Measurements from ENCODE around the gene AMBRA1. TPM values are rescaled to one million over a fixed set of nuclear protein-coding genes. Genes with fewer than 3 reads are reported as not detected.

The AMBRA1 gene
- total and polyA plus RNA-seq, 2 of the 8 experiments (the other 6 are each of a cell fraction or from before 2014, with no cell fraction given) = 14.2 to 37.4 TPM

DNA sequence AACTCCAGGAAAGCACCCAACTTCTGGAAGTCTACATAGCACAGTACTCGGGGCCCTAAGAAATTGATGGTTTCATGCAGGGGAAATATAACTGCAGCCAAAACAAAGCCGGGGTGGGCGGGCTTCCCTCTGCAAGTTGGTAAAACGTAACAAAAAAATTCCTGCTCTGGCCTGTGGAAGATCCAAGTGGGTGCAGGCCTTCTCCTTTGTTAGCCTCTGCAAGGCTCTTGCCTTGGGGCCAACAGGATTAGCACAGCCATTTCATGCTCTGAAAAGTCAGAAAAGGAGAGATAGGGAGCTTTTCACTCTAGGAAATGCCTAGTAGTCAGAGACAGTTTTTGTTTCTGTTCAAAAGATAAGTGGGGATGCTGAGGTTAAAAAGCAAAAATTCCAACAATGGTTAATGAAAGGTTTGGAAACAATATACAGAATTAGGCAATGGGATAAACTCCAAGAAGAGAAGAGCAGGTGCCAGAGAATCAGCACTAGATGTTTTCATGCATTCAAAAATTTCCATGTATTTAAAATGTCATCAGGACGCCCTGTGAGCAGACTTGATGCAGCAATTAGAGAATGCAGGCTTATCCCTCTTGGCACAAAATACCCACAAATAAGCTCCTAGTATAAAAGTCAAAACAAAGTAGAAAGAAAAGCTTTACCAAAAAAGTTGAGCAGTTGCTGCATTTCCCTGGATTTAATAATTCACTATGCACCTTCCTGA is 130.0 kb downstream of the AMBRA1 start:
- no peak overlapping the region for H4K8ac ChIP-seq (ENCODE audit: extremely low read depth, insufficient read depth, low read length)
- H2AK5ac ChIP-seq (ENCODE audit: low read depth, low read length) = no peak overlapping the region
- FAIRE-seq = no peak
- H3K23me2 ChIP-seq (ENCODE audit: low read depth, low read length) = no peaks in the 10 kb centered on the region
- H4K5ac ChIP-seq (ENCODE audit: insufficient read length, low read depth, low read length) = no peak overlapping the region
- no peak overlapping the region for H2BK5ac ChIP-seq (ENCODE audit: low read depth, low read length)
- H3K27me3 ChIP-seq (replicated peaks in 1 of 4; ENCODE audit: control insufficient read depth in 3 of 4, extremely low read depth in 1 of 4, insufficient read depth in 3 of 4, low read length in 3 of 4) = no peaks in the 10 kb centered on the region
- ChIA-PET POLR2A (ENCODE audit: partially characterized antibody) (no interaction called here), CTCF (ENCODE audit: partially characterized antibody) (interaction anchor here (0.7 to 1.5 kb wide), 3 partner anchors 13 to 65 kb away, joined by 3 to 4 read pairs (median 3); no protein-coding TSS in a partner anchor)
- H3K23ac ChIP-seq (ENCODE audit: insufficient read length) = no peak overlapping the region
- H2BK20ac ChIP-seq (ENCODE audit: low read length) = no peak overlapping the region
- H3K14ac ChIP-seq (ENCODE audit: insufficient read length) = no peak overlapping the region
- no peaks in the 10 kb centered on the region for H3K79me2 ChIP-seq (ENCODE audit: control insufficient read depth in 1 of 2, insufficient read depth in 2 of 2, low read length in 2 of 2)
- no peaks in the 10 kb centered on the region for H3K9me3 ChIP-seq (ENCODE audit: insufficient read depth in 2 of 2, low read depth in 1 of 2, low read length in 1 of 2)
- no peak for DNase-seq (ENCODE audit: low read depth in 1 of 2, low spot score in 2 of 2)
- H2AFZ ChIP-seq (ENCODE audit: low read length) = no peak overlapping the region
- peaks cover 0 to 1% of the 10 kb centered on the region in 2 experiments for H4K20me1 ChIP-seq (replicated peaks in 1 of 2; ENCODE audit: control insufficient read depth in 1 of 2, insufficient read depth in 2 of 2, low read length in 2 of 2)
- H3K9ac ChIP-seq (replicated peaks in 1 of 4; ENCODE audit: extremely low read depth in 1 of 4, low read depth in 3 of 4, low read length in 3 of 4) = no peak overlapping the region
- no peak overlapping the region for H2BK120ac ChIP-seq (replicated peaks; ENCODE audit: low read depth, low read length)
- WGBS, 2 experiments (ENCODE audit: extremely low coverage in 1 of 2, insufficient coverage in 1 of 2, insufficient read length in 1 of 2, insufficient replicate concordance in 2 of 2, low coverage in 1 of 2, low lambda C conversion rate in 2 of 2, missing lambda C conversion rate in 1 of 2) = 75% methylated on average over 5 of the region's 5 CpGs; no CpG with 5 or more reads in 1 of the 2 experiments
- peaks cover 0 to 9% (median 5%) of the 10 kb centered on the region in 4 experiments; a peak in 5 of 7 replicates for H3K4me1 ChIP-seq (replicated peaks in 1 of 4; ENCODE audit: control insufficient read depth in 3 of 4, insufficient read depth in 4 of 4, low read length in 3 of 4)
- no peak overlapping the region for H2BK15ac ChIP-seq (ENCODE audit: low read length)
- H3K4ac ChIP-seq (replicated peaks; ENCODE audit: insufficient read length, low read depth, low read length) = no peak overlapping the region
- no peak overlapping the region for H4K91ac ChIP-seq (replicated peaks; ENCODE audit: insufficient read length, low read length)
- H3K27ac ChIP-seq (ENCODE audit: low read depth, low read length) = no peak overlapping the region
- H3K36me3 ChIP-seq (ENCODE audit: control insufficient read depth in 2 of 4, insufficient read depth in 4 of 4, low read length in 3 of 4) = no peaks in the 10 kb centered on the region
- H2BK12ac ChIP-seq (ENCODE audit: low read depth, low read length) = no peak overlapping the region
- H3K4me3 ChIP-seq (ENCODE audit: extremely low read depth in 1 of 4, insufficient read depth in 2 of 4, low read depth in 3 of 4, low read length in 4 of 4) = no peak overlapping the region
- no peak overlapping the region for H3K18ac ChIP-seq (ENCODE audit: extremely low read depth, low read length)
- H3K4me2 ChIP-seq (ENCODE audit: insufficient read depth in 1 of 2, low read depth in 2 of 2, low read length in 2 of 2) = no peak overlapping the region
- no peak overlapping the region for H3K56ac ChIP-seq (replicated peaks; ENCODE audit: insufficient read length, low read depth, low read length)
- no peaks in the 10 kb centered on the region for H3K79me1 ChIP-seq (ENCODE audit: low read depth, low read length)
- TF ChIP-seq GABPA (IDR thresholded peaks at IDR 0.05; ENCODE audit: borderline replicate concordance, insufficient read depth, low read length) (no peak), GTF2F1 (IDR thresholded peaks at IDR 0.05; ENCODE audit: borderline replicate concordance, low read depth, low read length) (no peak), BACH1 (IDR thresholded peaks at IDR 0.05; ENCODE audit: low read length) (no peak), RXRA (IDR thresholded peaks at IDR 0.05; ENCODE audit: insufficient read depth, low read depth, low read length) (no peak), HDAC6 (IDR thresholded peaks at IDR 0.05; ENCODE audit: low read depth, low read length) (no peak), MAFK (IDR thresholded peaks at IDR 0.05; ENCODE audit: low read depth, low read length) (no peak), KDM1A (IDR thresholded peaks at IDR 0.05; ENCODE audit: borderline replicate concordance, low read length) (no peak), SAP30 (IDR thresholded peaks at IDR 0.05; ENCODE audit: insufficient read depth, insufficient replicate concordance, low read length) (no peak)
- TF ChIP-seq, protein P1, sequence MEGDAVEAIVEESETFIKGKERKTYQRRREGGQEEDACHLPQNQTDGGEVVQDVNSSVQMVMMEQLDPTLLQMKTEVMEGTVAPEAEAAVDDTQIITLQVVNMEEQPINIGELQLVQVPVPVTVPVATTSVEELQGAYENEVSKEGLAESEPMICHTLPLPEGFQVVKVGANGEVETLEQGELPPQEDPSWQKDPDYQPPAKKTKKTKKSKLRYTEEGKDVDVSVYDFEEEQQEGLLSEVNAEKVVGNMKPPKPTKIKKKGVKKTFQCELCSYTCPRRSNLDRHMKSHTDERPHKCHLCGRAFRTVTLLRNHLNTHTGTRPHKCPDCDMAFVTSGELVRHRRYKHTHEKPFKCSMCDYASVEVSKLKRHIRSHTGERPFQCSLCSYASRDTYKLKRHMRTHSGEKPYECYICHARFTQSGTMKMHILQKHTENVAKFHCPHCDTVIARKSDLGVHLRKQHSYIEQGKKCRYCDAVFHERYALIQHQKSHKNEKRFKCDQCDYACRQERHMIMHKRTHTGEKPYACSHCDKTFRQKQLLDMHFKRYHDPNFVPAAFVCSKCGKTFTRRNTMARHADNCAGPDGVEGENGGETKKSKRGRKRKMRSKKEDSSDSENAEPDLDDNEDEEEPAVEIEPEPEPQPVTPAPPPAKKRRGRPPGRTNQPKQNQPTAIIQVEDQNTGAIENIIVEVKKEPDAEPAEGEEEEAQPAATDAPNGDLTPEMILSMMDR (IDR thresholded peaks at IDR 0.05; ENCODE audit: control extremely low read depth in 1 of 3, insufficient read depth in 1 of 3, low read depth in 1 of 3, low read length in 3 of 3) = no peak

All from H1 (cell line).